ENCODE measurements around the gene JKAMP.

JKAMP gene

DNA sequence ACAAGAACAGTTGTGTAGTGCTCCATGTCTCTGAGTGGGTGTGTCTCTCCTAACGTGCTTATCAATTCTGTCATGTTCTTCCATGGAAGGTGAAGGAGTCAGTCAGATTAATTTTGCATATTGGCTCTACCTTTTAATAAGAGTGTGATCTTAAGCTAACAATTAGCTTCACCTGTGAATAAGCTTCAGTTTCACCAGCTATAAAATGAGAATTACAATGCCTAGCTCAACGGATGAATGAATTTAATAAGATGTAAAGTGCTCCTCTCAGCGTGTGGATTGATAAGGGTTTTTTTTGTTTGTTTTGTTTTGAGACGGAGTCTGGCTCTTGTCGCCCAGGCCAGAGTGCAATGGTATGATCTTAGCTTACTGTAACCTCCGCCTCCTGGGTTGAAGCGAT is 59.6 kb downstream of the JKAMP start:
- DNase-seq, result no peak

DNA sequence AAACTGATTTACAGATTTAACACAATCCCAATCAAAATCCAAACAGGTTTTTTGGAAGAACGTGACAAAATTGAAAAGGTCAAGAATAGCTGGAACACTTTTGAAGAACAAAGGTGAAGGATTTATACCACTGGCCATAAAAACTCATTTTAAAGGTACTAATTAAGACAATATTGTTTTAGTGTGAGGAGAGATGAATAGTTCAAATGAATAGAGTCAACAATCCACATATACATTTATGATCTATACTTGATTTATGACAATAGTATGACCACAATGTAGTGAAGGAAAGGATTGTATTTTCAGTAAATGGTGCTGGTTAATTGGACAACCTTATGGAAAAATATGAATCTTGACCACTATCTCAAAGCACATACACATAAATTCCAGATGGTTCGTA is 63.0 kb downstream of the JKAMP start:
- no peak for DNase-seq

Measured in NCI-H2029 treated with DMSO at 0.1 percent for 48 hours (cell line).